Gastroesophageal sphincter (tissue), 4 donors: ENCODE measurements around the gene SLC26A9. TPM values are rescaled to one million over a fixed set of nuclear protein-coding genes. Genes with fewer than 3 reads are reported as not detected.

ENCODE experiments used
- ATAC-seq: fragments of 150-250 bp; one replicate; pipeline ENCODE4 v1.9.1; 2016; ENCODE audit warnings: mild to moderate bottlenecking, moderate library complexity
- H3K27ac ChIP-seq, 4 donors: fragments of 200-600 bp; sonication (generic) in 3 of 4; 1 replicate in 3 of 4; 2 replicates in 1 of 4; pipeline ENCODE4 v1.5.1; 2016 to 2019
- H3K27me3 ChIP-seq: fragments of 200-600 bp; sonication (generic); one replicate; pipeline ENCODE4 v1.5.1; 2019
- H3K36me3 ChIP-seq, 2 donors: fragments of 200-600 bp; sonication (generic); one replicate each; pipeline ENCODE4 v1.5.1; 2019; ENCODE audit warnings: control low read depth in 1 of 2
- H3K4me1 ChIP-seq, 3 donors: fragments of 200-600 bp; sonication (generic); 1 replicate in 2 of 3; 2 replicates in 1 of 3; pipeline ENCODE4 v1.5.1; 2016 to 2019; ENCODE audit warnings: control low read depth in 2 of 3
- H3K4me3 ChIP-seq, 2 donors: fragments of 200-600 bp; sonication (generic); one replicate each; pipeline ENCODE4 v1.5.1; 2019; ENCODE audit warnings: mild to moderate bottlenecking in 1 of 2, moderate library complexity in 1 of 2
- H3K9me3 ChIP-seq, 3 donors: fragments of 200-600 bp; sonication (generic); one replicate each; pipeline ENCODE4 v1.5.1; 2017 to 2019; ENCODE audit warnings: control low read depth in 2 of 3
- EP300 ChIP-seq: sonication (generic); formaldehyde crosslinking; IDR thresholded peaks from one replicate; pipeline ENCODE4 v1.6.1; 2017; ENCODE audit warnings: antibody characterized with exemption, mild to moderate bottlenecking
- POLR2A ChIP-seq, 2 donors: fragments of 450-650 bp; IDR thresholded peaks; one replicate each; pipeline ENCODE4 v1.6.1; 2017; ENCODE audit warnings: antibody characterized with exemption in 2 of 2, mild to moderate bottlenecking in 2 of 2, moderate library complexity in 1 of 2
- POLR2AphosphoS5 ChIP-seq: sonication (generic); formaldehyde crosslinking; IDR thresholded peaks from one replicate; pipeline ENCODE4 v1.6.1; 2017; ENCODE audit warnings: antibody characterized with exemption
- WGBS, 2 donors: methylation state at CpG; one replicate each; pipeline ENCODE4 v1.1.5; 2018; ENCODE audit warnings: low coverage in 1 of 2; 5-methylcytosine and 5-hydroxymethylcytosine counted together
- total RNA-seq, 4 donors: library from RNA; depleted of rRNA; stranded (reverse); fragments of >200 nt; gene quantifications; one replicate each; pipeline ENCODE4 v1.1.0, GENCODE V29; 2016
- TF ChIP-seq, protein P1 (sequence below), 4 experiments: fragments of 200-600 bp in 2 of 4; fragments of 450-650 bp in 2 of 4; sonication (generic) in 1 of 4; IDR thresholded peaks; one replicate each; pipeline ENCODE4 v1.5.1; 2017 to 2019; ENCODE audit warnings: antibody characterized with exemption in 4 of 4, mild to moderate bottlenecking in 2 of 4, moderate library complexity in 2 of 4

The SLC26A9 gene
- total RNA-seq, 4 donors from 2014 or later = 0.16 TPM; not detected in 3

DNA sequence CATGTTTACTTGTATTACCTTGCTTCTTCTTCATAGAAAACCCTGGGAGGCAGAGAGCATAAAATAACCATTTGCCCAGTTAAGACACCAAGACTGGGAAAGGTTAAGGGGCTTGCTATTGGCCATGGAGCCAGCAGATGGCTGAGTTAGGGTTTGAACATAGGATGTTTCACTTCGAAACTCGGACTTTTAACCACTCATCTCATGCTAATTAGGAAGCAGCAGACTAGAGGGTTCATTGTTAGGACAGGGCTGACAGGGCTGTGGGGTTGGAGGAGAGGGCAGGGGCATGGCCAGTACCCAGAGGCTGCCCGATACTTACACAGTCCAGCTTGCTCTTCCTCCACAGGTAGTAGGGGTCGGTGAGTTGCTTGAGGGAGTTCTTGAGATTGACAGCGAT, 17.0 kb downstream of the SLC26A9 start:
- 91 to 93% methylated on average over 2 to 5 of the region's 5 CpGs for WGBS, 2 donors
- Histone ChIP-seq H3K4me1 (no peaks in the 10 kb centered on the region), H3K27me3 (no peaks in the 10 kb centered on the region), H3K36me3 (no peaks in the 10 kb centered on the region), H3K4me3 (no peak overlapping the region), H3K9me3 (no peaks in the 10 kb centered on the region), H3K27ac (no peak overlapping the region)
- no peak for ATAC-seq
- TF ChIP-seq POLR2AphosphoS5 (no peak), POLR2A (IDR thresholded peaks at IDR 0.05) (no peak), EP300 (no peak)
- TF ChIP-seq, protein P1, sequence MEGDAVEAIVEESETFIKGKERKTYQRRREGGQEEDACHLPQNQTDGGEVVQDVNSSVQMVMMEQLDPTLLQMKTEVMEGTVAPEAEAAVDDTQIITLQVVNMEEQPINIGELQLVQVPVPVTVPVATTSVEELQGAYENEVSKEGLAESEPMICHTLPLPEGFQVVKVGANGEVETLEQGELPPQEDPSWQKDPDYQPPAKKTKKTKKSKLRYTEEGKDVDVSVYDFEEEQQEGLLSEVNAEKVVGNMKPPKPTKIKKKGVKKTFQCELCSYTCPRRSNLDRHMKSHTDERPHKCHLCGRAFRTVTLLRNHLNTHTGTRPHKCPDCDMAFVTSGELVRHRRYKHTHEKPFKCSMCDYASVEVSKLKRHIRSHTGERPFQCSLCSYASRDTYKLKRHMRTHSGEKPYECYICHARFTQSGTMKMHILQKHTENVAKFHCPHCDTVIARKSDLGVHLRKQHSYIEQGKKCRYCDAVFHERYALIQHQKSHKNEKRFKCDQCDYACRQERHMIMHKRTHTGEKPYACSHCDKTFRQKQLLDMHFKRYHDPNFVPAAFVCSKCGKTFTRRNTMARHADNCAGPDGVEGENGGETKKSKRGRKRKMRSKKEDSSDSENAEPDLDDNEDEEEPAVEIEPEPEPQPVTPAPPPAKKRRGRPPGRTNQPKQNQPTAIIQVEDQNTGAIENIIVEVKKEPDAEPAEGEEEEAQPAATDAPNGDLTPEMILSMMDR (IDR thresholded peaks at IDR 0.05) = no peak

- no peaks in the 10 kb centered on the region for H3K27me3 ChIP-seq
- no peak overlapping the region for H3K4me3 ChIP-seq
- TF ChIP-seq, protein P1 (IDR thresholded peaks at IDR 0.05) = no peak
- TF ChIP-seq EP300 (no peak), POLR2AphosphoS5 (no peak), POLR2A (IDR thresholded peaks at IDR 0.05) (no peak)
- no peaks in the 10 kb centered on the region for H3K4me1 ChIP-seq
- H3K36me3 ChIP-seq = no peaks in the 10 kb centered on the region
- no peak for ATAC-seq
- no peaks in the 10 kb centered on the region for H3K9me3 ChIP-seq
- 73 to 76% methylated on average over 9 of the region's 9 CpGs for WGBS, 2 donors
- no peak overlapping the region for H3K27ac ChIP-seq
These were observed 17.5 kb downstream of the SLC26A9 start for GRCh38 chr1:205925736-205926135.

DNA sequence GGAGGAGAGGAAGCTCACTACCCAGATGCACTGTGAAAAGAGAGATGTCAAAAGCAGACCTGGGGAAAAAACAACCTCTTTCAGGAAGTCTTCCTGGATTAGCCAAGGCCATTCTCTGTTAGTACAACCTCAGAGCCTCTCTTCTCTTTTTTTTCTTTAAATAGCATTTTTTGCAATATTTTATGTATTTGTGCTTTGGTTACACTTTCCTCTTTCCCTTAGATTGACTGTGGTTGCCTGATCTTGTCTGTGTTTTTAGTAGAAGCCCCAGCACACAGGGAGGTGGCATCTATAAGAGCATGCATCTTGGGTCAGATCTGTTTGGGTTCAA, 18.8 kb downstream of the SLC26A9 start:
- Histone ChIP-seq H3K36me3 (no peaks in the 10 kb centered on the region), H3K4me1 (no peaks in the 10 kb centered on the region), H3K4me3 (no peak overlapping the region), H3K27me3 (no peaks in the 10 kb centered on the region), H3K9me3 (no peaks in the 10 kb centered on the region), H3K27ac (no peak overlapping the region)
- no peak for ATAC-seq
- TF ChIP-seq POLR2A (IDR thresholded peaks at IDR 0.05) (no peak), POLR2AphosphoS5 (no peak), EP300 (no peak)
- TF ChIP-seq, protein P1 (IDR thresholded peaks at IDR 0.05) = no peak

- Histone ChIP-seq H3K4me3 (no peak overlapping the region), H3K9me3 (no peaks in the 10 kb centered on the region), H3K36me3 (no peaks in the 10 kb centered on the region), H3K27me3 (no peaks in the 10 kb centered on the region), H3K4me1 (no peaks in the 10 kb centered on the region), H3K27ac (no peak overlapping the region)
- WGBS, 2 donors = 91 to 96% methylated on average over 4 to 6 of the region's 11 CpGs
- TF ChIP-seq EP300 (no peak), POLR2A (IDR thresholded peaks at IDR 0.05) (no peak), POLR2AphosphoS5 (no peak)
- TF ChIP-seq, protein P1 (IDR thresholded peaks at IDR 0.05) = no peak
- no peak for ATAC-seq
These were observed 19.4 kb downstream of the SLC26A9 start for GRCh38 chr1:205923651-205924459.

GRCh38 chr1:205922806-205923205, 20.4 kb downstream of the SLC26A9 start:
- 79 to 94% methylated on average over 3 to 6 of the region's 6 CpGs for WGBS, 2 donors
- ATAC-seq = no peak
- no peaks in the 10 kb centered on the region for H3K27me3 ChIP-seq
- H3K27ac ChIP-seq = no peak overlapping the region
- H3K36me3 ChIP-seq = no peaks in the 10 kb centered on the region
- H3K4me3 ChIP-seq = no peak overlapping the region
- no peaks in the 10 kb centered on the region for H3K9me3 ChIP-seq
- TF ChIP-seq EP300 (no peak), POLR2A (IDR thresholded peaks at IDR 0.05) (no peak), POLR2AphosphoS5 (no peak)
- TF ChIP-seq, protein P1 (IDR thresholded peaks at IDR 0.05) = no peak
- H3K4me1 ChIP-seq = no peaks in the 10 kb centered on the region
